GM21423 (cell line): Measurements from ENCODE around the gene ITIH1.

Source experiments
- ATAC-seq: cut with Tn5 transposase; IDR thresholded peaks from one replicate; pipeline ENCODE4 v1.9.1; 2021; ENCODE audit warnings: mild to moderate bottlenecking, moderate library complexity; ENCODE audit not compliant: unreplicated experiment

The ITIH1 gene

DNA sequence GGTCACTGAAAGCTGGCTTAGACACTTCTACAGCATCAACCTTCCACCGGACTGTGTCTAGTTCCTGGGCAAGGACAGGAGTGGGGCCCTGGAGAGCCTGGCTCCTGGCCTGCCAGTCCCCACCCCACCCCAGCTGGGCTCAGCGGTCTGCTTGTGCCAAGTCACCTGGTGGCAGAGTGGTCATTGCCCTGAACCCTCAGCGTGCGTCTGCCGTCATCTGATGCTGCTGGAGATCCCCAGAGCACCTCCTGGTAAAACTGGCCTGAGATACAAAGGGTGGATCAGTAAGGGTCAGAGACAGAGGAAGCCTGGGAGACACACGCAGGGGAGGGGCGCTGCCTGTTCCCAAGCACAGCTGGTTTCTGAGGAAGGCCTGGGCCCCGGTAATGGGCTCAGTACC, 36.4 kb downstream of the ITIH1 start:
- ATAC-seq = no peak

DNA sequence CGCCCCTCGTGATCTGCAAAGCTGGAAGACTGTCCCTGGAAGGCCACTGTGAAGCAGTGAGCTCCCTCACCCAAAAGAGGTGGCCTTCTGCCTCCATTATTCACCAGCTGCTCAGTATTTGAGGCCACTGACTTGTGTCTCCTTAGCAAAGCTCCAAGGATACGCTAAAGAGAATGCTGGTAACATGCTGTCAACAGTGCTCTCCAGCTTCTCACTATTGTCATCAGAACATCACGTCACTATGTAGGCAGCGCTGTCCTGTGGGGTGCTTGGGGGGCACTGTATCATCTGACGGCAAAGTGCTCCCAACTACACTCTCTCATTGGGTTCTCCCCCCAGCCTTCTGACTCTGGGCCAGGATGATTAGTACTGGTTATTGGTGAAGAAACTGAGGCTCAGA, 38.8 kb downstream of the ITIH1 start:
- no peak for ATAC-seq

DNA sequence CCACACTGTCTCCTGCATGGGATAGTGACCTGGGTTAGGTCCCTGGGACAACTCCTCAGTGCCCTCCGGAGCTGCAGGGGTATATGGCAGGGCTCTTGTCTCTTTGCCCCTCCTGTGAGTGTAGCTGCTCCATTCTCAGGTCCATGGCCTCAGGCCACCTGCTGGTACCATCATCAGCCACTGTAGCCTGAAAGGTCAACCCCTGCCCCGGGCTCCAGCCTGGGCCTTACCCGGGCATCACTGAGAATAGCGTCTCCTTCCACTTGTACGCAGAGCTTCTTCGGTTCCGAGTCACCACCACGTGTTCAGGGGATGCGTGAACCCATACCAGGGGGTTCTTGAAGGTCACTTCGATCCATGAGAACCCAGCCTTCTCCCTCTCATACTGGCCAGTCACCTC, 39.3 kb downstream of the ITIH1 start:
- no peak for ATAC-seq

DNA sequence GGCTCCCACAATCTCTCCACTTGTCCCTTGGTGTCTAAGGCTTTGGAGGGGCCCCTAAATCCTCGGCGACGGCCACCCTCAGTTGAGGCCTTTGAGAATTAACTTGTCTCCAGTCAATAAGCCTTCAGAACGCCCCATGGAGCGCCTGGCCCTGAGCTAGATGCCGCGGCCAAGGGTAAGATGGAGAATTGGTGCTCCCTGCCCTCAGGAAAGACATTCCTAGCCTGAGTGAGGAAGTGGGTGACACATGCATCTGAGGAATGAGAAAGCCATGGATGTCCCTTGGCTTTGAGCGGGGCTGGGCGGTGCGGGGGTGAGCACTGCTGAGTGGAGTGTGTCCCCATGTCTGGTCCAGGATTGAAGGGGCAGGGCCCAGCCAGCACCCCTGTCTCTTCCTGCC, 39.8 kb downstream of the ITIH1 start:
- no peak for ATAC-seq

DNA sequence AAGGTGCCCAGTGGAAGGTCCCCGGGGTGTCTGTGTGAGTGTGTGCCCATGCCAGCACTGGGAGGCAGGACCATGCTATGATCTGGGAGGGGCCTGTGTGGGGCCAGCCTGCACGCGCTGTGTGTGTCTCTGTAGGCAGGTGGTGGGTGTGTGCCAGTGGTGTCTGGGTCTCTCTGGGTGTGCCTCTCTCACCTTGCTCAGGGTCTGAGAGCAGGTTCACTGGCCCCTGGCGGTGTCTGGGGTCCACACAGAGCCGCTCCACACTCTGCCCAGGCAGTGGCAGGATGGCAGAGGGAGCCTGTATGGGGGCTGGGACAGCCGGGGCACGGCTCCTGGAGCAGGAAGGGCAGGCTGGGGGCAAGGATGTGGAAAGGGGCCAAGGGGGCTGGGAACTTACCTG, 40.5 kb downstream of the ITIH1 start:
- ATAC-seq = no peak

DNA sequence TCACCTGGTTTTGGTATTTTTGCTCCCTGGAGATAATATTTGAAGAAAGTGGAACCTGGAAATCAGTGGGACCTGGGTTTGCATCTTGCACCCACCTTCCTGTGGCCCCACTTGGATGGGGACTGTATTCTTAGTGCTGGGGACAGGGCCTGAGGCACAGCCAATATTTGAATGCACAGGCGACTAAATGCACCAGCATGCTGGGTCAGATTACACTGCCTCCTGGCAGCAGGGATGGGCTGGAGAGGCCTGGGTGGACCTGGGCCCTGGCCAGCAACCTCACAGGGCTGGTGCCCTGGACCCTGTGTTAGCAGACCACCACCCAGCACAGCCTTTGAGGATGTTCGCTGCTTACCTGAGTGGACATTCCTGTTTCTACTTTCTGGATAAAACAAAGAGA, 42.5 kb downstream of the ITIH1 start:
- ATAC-seq = no peak

DNA sequence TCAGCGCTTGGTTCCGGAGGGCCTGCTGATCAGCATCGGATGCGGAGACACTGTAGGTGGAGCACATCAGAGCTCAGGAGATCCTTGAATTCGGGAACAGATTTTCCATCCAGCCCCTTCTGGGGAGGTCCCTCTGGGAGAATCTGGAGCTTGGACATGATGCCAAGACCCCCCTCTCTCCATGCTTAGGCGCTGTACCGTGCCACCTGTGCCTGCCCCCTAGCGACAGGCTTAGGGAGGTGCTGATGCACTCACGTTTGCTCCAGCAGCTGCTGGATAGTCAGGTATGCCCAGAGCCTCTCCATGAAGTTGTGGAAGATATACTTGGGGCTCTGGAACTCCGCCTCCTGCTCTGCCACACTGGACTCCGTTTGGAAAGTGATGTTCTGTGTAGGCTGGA, 43.3 kb downstream of the ITIH1 start:
- ATAC-seq = no peak

DNA sequence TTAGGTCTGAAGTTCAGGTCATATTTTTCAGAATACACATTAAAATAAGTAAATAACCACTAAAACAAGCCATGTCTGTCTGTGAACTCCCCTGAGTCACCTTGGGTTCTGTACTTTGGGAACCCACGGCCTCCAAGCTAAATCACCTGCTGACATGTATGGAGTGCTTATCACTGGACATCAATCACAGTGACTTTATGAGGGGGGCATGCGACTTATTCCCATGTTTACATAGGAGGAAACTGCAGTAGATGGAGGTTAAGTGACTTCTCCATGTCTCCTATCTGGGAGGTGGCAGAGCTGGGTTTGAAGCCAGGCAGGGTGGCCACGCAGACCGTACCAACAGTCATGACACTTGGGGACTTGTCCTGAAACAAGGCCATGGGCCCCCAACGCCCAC, 45.0 kb downstream of the ITIH1 start:
- no peak for ATAC-seq

DNA sequence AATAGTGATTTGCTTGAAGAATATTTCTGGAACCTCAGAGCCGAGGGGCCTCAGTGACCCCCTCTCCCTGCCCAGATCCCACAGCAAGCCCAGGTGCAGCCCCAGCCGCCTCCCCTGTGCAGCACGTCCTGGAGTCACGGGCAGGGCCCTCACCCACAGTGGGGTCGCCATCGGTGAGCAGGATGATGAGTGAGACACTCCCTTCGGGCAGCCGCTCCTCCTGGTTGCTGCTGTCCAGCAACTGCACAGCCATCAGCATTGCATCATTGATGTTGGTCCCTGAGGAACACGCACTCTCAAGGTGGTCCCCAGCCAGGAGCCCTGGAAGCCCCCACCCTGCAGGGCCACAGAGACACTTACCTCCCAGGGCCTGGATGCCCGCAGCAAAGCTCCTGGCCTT, 46.6 kb downstream of the ITIH1 start:
- no peak for ATAC-seq

DNA sequence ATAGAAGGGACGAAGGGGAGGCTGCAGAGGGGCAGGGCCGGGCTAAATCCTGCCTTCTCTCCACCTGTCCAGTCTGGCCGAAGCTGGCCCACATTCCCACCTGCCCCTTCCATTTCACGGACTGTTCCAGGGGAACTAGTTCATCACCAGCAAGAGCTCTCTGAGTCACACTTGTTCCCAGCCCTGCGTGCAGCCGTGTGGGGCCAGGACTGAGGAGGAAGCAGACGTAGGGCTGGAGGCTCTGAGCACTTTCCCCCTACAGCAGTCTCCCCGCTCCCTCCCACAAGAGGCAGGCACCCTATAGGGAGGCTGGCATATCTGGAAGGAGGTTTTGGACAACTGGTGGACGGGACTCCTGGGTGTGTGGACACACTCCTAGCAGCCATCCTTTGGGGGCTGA, 50.0 kb downstream of the ITIH1 start:
- no peak for ATAC-seq

DNA sequence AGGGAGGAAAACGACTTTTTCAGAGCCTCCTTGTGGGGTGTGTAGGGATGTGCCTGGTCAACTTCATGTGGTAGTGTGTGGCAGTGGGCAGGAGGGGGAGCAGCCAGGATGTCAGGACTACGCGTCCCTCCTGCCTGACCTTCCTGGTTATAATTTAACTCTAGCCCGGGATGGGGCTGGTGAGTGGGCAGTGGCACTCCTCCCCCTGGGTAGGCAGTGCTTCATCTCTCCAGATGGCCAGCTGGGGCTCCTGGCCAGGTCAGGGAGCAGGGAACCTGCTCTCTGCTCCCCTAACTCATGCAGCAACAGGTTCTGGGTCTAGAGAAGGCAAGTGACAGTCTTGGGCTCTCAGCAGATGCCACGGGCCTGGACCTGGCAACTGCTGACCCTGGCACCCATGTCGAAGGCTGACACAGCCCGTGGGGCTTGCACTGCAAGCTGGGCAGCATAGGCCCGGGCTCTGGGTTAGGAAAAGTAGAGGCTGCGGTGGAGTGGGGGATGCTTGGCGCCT, 50.5 kb downstream of the ITIH1 start:
- no peak for ATAC-seq

DNA sequence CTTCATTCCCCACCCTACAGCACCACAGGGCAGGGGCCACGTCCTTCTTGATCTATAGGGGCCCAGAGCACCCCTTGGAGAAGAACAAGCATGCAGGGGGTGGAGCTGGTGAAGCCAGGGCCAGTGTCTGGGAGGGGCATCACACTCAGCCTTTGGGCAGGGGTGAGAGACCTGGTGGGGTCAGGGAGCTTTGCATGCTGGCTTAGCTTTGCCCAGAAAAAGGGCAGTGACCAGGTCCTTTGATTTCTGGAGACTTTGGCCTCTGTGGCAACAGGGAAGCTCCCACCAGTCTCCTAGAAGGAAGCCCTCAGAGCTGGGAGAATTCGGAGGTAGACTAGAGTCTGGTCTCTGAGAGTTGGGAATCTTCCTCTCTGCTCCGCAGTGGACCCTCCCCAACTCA, 52.1 kb downstream of the ITIH1 start:
- no peak for ATAC-seq

DNA sequence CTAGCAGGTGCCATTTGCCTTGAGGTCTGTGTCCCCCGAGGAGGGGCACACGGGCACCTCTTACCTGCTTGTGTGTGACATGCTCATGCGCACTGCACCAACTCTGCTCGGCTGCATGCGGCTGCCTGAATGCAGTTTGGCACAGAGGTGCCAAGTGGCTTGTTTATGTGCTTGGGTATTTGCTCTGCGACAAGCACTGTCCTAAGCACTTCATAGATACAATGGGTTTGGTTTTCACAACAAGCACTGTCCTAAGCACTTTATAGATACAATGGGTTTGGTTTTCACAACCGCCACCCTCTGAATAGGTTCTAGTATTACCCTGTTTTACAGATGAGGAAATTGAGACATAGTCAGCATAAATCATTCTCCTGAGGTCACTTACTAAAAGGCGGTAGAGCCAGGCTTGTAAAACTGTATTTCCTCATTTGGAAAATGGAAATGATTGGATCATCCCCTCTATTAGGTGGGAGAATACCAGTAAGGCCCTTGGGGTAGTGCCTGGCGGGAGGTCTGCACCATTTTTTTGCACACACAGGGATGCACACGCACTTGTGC, 52.6 kb downstream of the ITIH1 start:
- no peak for ATAC-seq

DNA sequence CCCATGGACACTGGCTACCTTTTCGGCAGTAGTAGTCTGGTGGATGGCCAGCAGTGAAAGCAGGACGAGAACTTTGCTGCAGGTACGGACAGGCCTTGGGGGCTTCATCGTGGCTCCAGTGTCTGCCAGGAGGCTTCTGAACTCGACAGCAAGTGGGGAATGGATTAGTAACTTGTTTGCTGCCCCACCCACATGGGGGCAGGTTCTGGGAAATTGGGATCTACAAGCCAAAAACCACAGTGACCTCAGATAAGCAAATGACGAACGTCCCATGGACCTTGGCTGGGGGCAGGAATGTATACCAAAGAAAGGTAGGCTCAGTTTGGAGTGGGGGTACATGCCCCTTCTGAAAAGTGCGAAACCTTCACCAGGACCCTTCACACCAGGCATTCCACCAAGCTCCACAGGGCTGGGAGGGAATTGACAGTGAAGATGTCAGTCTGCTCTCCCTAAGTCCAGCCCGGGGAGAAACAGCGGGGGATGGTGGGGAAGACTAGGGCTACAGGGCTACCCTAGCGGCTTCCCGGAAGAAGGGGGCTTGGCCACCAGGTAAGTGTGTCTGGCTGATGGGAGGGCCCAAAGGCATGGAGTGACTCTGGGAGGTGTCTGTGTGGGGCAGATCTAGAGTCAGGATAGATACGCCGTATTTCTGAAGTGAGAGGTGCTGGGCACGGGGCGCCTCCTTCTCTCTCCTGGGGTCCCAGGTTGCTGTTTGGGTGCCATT, 53.3 kb downstream of the ITIH1 start, which contains the start of gene ITIH4:
Gene ITIH4 (minus strand): TSS at position 138 of the 724 bp plus-strand sequence. CDS start 30 bp downstream, at position 108.
- ATAC-seq = no peak

DNA sequence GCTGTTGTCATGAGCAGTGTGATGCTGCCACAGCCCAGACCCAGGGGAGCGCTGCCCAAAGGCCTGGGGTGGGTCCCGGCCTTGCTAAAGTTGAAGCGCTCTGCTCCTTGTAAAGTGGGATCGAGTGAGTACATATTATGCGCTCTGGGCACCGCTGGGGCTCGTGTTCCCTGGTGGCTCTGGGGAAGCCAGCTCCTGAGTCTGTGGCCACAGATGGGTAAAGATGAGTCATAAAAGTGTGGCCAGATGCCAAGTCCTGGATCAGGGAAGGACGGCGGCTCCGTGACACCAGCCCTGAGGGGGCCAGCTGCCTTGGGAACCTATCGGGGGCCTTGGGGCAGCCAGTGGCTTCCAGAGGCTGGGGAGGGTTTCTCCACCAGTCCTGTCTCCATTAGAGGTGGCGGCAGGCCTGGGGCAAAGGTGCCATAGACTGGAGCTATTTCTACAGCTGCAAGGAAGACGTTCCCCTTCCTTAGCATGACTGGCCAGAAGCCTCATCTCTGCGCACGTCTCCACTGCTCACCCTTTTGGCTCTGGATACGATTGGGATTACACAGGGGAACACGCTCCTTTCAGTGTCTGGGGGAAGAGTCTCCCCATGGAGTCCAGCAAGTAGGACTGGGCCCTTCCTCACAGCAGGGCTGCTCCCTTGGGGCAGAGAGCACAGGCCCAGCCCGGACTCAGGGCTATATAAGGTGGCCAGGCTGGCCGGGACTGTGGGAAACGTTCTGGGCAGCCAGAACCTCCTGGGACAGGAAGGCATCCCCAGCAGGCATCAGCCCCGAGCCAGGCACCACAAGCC, 54.3 kb downstream of the ITIH1 start:
- no peak for ATAC-seq

DNA sequence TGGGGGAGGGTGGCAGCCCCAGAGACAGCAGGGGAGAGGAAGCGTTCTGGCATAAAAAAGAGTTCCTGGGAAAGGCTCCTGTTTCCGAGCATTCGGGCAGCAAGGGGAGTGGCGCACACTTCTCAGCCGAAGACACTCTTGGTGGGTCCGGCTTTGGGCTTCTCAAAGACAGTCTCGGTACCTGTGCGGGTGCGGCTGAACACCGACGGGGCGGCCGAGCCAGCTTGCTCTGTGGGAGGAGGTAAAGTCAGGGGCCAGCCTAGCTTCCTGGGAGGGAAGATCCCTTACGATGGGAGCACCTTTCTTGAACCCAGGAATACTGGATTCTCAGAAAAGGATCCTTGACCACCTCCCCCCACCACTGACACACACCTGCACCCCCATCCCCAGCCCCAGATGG, 55.8 kb downstream of the ITIH1 start:
- no peak for ATAC-seq

DNA sequence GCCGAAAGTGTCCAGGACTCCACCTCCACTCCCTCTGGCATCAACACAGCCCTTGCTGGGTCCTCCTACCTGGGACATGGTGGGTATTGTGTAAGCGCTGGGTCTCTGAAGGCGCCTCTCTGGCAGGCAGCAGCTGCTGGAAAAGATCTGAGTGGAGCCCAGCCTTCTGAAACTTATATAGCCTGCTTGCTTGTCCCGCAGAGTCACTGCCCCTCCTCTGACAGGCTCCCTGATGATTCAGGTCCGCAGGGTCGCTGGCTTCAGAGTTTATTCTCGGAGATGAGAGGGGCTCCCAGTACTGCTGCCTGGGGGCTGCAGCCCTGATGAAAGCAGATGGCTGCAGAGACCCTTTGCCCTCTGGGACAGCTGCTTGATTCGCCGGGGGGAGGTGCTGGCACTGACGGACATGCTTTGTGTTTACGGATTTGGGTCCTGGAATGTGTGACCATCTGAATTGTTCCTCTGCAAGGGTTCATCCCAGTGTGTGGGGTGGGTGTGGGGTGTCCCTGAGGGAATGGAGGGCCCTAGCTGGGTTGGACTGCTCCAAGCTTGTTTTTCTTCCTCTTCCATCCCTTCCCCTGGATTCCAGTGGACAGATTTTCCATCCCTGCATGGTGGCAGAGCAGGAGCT, 57.6 kb downstream of the ITIH1 start, which contains the start of gene MUSTN1:
Gene MUSTN1 (minus strand): TSS at position 149 of the 631 bp plus-strand sequence. CDS start 71 bp downstream, at position 78.
- no peak for ATAC-seq

DNA sequence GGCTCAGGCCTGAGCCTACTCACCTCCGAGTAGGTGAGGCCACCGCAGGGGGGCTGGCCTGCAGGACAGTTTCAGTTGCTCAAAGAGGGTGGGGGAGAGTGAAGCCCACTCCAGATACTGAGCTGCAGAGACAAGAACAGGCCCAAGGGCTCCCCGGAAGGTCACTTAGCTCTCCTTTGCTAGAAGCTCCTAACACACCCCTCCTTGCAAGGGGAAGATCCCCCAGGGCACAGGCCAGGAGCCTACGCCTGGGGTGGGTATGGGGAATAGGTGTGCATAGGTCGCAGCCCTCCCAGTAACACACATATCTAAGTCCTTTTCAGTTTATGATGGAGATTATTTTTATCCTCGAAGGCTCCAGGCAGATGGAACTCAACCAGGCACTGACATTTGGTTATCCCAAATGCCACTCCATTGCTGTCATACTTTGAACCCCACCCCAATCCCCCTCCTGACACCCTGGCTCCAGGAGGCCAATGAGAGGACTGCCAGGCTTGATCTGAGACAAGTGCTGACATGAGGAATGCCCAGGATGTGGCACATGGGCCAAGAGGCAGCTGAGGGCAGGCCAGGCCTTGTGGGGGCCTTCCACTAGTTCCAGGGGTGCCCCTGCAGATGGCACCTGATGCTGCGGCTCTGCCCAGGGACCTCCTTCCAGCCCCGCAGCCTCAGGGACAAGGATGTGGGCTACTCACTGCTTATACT, 58.5 kb downstream of the ITIH1 start:
- no peak for ATAC-seq

DNA sequence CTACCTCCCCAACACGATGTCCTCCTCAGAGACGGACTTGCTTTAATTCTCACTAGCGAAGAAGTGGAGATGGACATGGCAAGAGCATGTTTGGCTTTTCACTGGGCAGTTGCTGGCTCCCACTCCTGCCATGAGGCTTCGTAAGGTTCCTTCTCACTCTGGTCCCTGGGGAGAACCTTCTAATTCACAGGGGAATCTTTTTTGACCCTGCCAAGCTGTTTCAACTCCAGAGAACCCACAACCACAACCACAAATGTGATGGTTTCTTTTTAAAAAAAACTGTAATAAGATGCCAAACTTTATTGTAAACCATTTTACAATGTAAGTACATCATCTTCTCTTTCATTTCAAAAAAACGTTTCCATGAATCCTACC, 59.1 kb downstream of the ITIH1 start:
- no peak for ATAC-seq

DNA sequence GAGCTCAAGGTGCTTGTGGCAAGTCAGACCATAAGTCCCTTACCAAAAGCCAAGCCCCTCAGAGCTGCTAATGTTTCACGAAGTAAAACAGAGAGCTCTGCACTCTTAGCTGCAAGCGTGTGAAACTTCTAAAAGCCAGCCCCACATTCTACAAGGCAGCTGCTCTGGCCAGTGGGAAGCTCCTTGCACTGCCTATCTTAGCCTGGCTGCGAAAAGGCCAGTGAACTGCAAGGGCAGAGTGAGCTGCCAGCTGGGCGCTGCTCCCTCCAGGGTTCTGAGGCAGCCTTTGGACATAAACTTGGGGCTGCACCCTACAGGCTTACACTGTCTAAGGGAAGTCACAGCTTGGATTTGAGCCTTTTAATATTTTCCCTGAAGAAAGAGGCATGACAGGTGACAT, 59.6 kb downstream of the ITIH1 start:
- no peak for ATAC-seq
